ENCODE results near the gene MGAT4A.
"Not testable (repeated sequence)": the region's sequence is repeated elsewhere in the genome, so short reads cannot be mapped to it uniquely, and the experiment has no call there.

MGAT4A gene

GRCh38 chr2:98734162-98734561 is 3.2 kb upstream of the MGAT4A start:
- in situ Hi-C loops (cut with MboI; ENCODE audit: low pct_unique_long_range_greater_than_20kb, low sequenced_read_pairs), result no loop called here
- DNase-seq, result no peak

- no peak for DNase-seq
- in situ Hi-C loops (cut with MboI; ENCODE audit: low pct_unique_long_range_greater_than_20kb, low sequenced_read_pairs), result no loop called here
Observed at GRCh38 chr2:98732430-98733051, 1.6 kb upstream of the MGAT4A start.

- DNase-seq, result peak; percentile 43
- in situ Hi-C loops (cut with MboI; ENCODE audit: low pct_unique_long_range_greater_than_20kb, low sequenced_read_pairs), result no loop called here
Observed at GRCh38 chr2:98731894-98732349, 990 bp upstream of the MGAT4A start.

GRCh38 chr2:98730707-98731040 is 258 bp downstream of the MGAT4A start:
- DNase-seq, result no peak
- in situ Hi-C loops (cut with MboI; ENCODE audit: low pct_unique_long_range_greater_than_20kb, low sequenced_read_pairs), result no loop called here

- in situ Hi-C loops (cut with MboI; ENCODE audit: low pct_unique_long_range_greater_than_20kb, low sequenced_read_pairs), result no loop called here
Observed at GRCh38 chr2:98730053-98730706, 752 bp downstream of the MGAT4A start.

GRCh38 chr2:98729652-98730051 is 1.3 kb downstream of the MGAT4A start:
- DNase-seq, result no peak

More at GRCh38 chr2:98730053-98730706, 752 bp downstream of the MGAT4A start:
- peak; percentile 70 for DNase-seq

GRCh38 chr2:98728088-98728718 is 2.7 kb downstream of the MGAT4A start:
- in situ Hi-C loops (cut with MboI; ENCODE audit: low pct_unique_long_range_greater_than_20kb, low sequenced_read_pairs); DNase-seq: not testable (repeated sequence)

More at GRCh38 chr2:98729652-98730051, 1.3 kb downstream of the MGAT4A start:
- in situ Hi-C loops (cut with MboI; ENCODE audit: low pct_unique_long_range_greater_than_20kb, low sequenced_read_pairs), result no loop called here

GRCh38 chr2:98727369-98728087 is 3.4 kb downstream of the MGAT4A start:
- in situ Hi-C loops (cut with MboI; ENCODE audit: low pct_unique_long_range_greater_than_20kb, low sequenced_read_pairs), result no loop called here
- DNase-seq, result no peak

- in situ Hi-C loops (cut with MboI; ENCODE audit: low pct_unique_long_range_greater_than_20kb, low sequenced_read_pairs), result no loop called here
- no peak for DNase-seq
Observed at GRCh38 chr2:98726735-98727368, 4.1 kb downstream of the MGAT4A start.

- in situ Hi-C loops (cut with MboI; ENCODE audit: low pct_unique_long_range_greater_than_20kb, low sequenced_read_pairs), result no loop called here
- no peak for DNase-seq
Observed at GRCh38 chr2:98726205-98726604, 4.7 kb downstream of the MGAT4A start.

- in situ Hi-C loops (cut with MboI; ENCODE audit: low pct_unique_long_range_greater_than_20kb, low sequenced_read_pairs), result no loop called here
- DNase-seq, result no peak
Observed at GRCh38 chr2:98720286-98720685, 10.6 kb downstream of the MGAT4A start.

- DNase-seq, result no peak
- in situ Hi-C loops (cut with MboI; ENCODE audit: low pct_unique_long_range_greater_than_20kb, low sequenced_read_pairs), result no loop called here
Observed at GRCh38 chr2:98717621-98718020, 13.3 kb downstream of the MGAT4A start.

GRCh38 chr2:98716786-98717185 is 14.1 kb downstream of the MGAT4A start:
- in situ Hi-C loops (cut with MboI; ENCODE audit: low pct_unique_long_range_greater_than_20kb, low sequenced_read_pairs), result no loop called here
- no peak for DNase-seq

- in situ Hi-C loops (cut with MboI; ENCODE audit: low pct_unique_long_range_greater_than_20kb, low sequenced_read_pairs), result no loop called here
Observed at GRCh38 chr2:98715812-98716451, 15.0 kb downstream of the MGAT4A start.

GRCh38 chr2:98713332-98714015 is 17.5 kb downstream of the MGAT4A start:
- no peak for DNase-seq
- in situ Hi-C loops (cut with MboI; ENCODE audit: low pct_unique_long_range_greater_than_20kb, low sequenced_read_pairs), result no loop called here

More at GRCh38 chr2:98715812-98716451, 15.0 kb downstream of the MGAT4A start:
- no peak for DNase-seq

GRCh38 chr2:98712145-98712544 is 18.8 kb downstream of the MGAT4A start:
- in situ Hi-C loops (cut with MboI; ENCODE audit: low pct_unique_long_range_greater_than_20kb, low sequenced_read_pairs), result no loop called here
- DNase-seq, result no peak

GRCh38 chr2:98711506-98711905 is 19.4 kb downstream of the MGAT4A start:
- in situ Hi-C loops (cut with MboI; ENCODE audit: low pct_unique_long_range_greater_than_20kb, low sequenced_read_pairs), result no loop called here
- DNase-seq, result no peak

GRCh38 chr2:98710734-98711133 is 20.2 kb downstream of the MGAT4A start:
- in situ Hi-C loops (cut with MboI; ENCODE audit: low pct_unique_long_range_greater_than_20kb, low sequenced_read_pairs), result no loop called here

More at GRCh38 chr2:98710734-98711133, 20.2 kb downstream of the MGAT4A start:
- DNase-seq, result peak; percentile 85

All from KBM-7 (cell line).